ENCODE measurements around the gene PPP1R3F. TPM values are rescaled to one million over a fixed set of nuclear protein-coding genes. Genes with fewer than 3 reads are reported as not detected.
"Not testable (repeated sequence)": the region's sequence is repeated elsewhere in the genome, so short reads cannot be mapped to it uniquely, and the experiment has no call there.

The PPP1R3F gene
- total RNA-seq, 1 donor from 2014 or later = 5.5 TPM

DNA sequence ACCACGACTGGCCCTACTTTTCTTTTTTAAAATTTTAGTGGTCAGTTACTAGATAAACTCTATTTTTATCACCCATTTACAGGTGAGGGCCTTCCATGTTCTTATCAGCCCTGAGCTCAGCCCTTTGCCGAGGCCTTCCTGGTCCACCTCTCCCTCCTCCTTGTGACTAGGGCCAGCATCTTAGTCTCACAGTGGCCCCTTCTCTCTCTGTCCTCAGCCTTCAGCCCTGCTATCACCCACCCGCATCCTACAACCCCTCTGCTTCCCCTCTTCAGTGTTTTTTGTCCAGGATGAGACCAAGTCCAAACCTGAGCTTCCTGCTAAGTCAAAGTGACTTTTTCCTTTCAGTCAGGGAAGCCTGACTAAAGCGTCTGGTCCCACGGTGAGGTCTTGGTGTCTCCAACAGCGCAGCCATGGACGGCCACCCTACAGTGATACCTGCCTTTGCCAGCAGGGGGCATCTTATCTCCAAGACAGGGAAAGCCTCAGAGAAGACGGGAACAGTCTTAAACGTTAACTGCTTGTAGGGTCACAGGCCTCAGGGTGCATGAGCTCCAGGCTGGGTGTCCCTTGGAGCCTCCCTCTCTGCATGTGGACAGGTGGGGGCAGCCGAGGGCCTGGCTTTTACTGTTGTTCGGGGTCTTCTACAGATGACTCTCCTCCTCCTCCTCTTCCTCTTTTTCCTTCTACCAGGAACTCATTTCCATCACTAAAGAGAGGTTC, 22.2 kb downstream of the PPP1R3F start:
- DNase-seq = peak; percentile 61
- H3K4me3 ChIP-seq = no peak overlapping the region
- peak; percentile 84 to 87 for ATAC-seq
- H3K27me3 ChIP-seq (ENCODE audit: low read depth) = no peaks in the 10 kb centered on the region
- no peaks in the 10 kb centered on the region for H3K4me1 ChIP-seq
- H3K36me3 ChIP-seq = no peaks in the 10 kb centered on the region
- H3K9me3 ChIP-seq = no peaks in the 10 kb centered on the region
- H3K27ac ChIP-seq = no peak overlapping the region
- intact Hi-C loops (cut with DNase I) = no loop called here
- TF ChIP-seq CTCF (IDR thresholded peaks at IDR 0.05) = peak; percentile 71

DNA sequence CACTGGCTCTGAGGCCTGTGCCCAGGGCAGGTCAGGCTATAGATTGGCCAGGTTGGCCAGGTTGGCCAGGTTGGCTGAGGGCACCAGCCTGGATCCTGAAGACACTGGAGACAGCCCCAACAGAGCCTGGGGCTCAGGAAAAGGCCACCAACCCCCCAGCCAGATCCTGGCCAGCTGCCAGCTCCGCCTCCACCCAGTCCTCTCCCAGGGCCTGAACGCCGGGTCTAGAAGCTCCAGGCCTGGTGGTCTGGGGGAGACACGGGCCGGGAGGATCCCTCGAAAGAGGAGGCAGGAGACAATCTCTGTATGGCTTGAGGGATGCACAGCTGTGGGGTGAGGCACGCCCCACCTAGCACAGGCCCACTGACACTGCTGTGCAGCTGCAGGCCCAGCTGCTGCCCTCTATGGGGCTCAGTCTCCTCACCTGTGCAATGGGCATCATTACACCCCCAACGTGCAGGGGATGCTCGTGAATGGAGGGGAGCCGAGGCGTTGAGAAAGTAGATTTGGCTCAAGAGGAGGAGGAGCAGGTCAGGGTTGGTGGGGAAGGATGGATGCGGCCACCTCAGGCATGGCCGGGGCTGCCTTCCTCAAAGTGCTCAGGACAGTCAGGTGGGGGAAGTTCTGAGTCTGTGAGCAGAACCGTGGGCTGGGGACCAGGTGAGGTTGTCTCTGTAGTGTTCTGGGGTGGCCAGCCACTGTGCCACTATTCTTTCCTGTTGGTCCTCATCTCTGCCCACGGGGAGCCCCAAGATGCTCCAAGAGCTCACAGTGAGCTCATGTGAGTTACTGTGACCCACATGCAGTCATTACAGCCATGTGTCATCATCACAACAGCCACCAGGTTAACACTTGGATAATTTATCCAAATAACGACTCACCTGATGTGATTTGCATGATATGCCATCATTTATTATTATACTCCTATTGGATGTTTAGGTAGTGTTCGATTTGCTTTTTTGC, 23.1 kb downstream of the PPP1R3F start:
- no peak for TF ChIP-seq CTCF (IDR thresholded peaks at IDR 0.05)
- intact Hi-C loops (cut with DNase I) = no loop called here

GRCh38 chrX:49299293-49299692, 29.7 kb downstream of the PPP1R3F start:
- H3K4me1 ChIP-seq; ATAC-seq; H3K27me3 ChIP-seq (ENCODE audit: low read depth); intact Hi-C loops (cut with DNase I); H3K4me3 ChIP-seq; H3K27ac ChIP-seq; H3K36me3 ChIP-seq; DNase-seq; H3K9me3 ChIP-seq: not testable (repeated sequence)

More for the DNA sequence above, 23.1 kb downstream of the PPP1R3F start:
- DNase-seq = no peak
- Histone ChIP-seq H3K27me3 (ENCODE audit: low read depth) (no peaks in the 10 kb centered on the region), H3K4me3 (no peak overlapping the region), H3K4me1 (no peaks in the 10 kb centered on the region), H3K36me3 (no peaks in the 10 kb centered on the region), H3K9me3 (no peaks in the 10 kb centered on the region), H3K27ac (no peak overlapping the region)
- ATAC-seq = peak in 1 of 2 donors; percentile 23

DNA sequence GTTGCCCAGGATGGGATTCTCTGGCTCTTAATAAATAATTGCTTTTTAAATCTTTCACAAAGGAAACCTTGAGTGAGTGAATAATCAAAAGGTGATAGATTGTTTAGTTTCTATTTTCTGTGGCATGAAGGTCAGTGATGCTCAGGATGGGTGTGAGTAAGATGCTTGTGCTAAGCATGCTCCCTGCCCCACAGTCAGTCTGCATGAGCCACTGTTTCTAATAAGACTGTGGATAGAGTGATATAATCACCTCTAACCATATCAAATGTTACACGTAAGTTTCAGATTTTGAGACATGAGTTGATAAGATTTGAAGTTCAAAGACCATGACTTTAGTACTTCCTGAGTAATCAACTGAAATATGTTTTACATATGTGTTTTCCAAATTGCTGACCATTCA, 31.1 kb downstream of the PPP1R3F start:
- no peak overlapping the region for H3K4me3 ChIP-seq
- ATAC-seq (no peak), DNase-seq (no peak)
- no peak for TF ChIP-seq CTCF (IDR thresholded peaks at IDR 0.05)
- H3K27me3 ChIP-seq (ENCODE audit: low read depth) = no peaks in the 10 kb centered on the region
- no peaks in the 10 kb centered on the region for H3K9me3 ChIP-seq
- H3K36me3 ChIP-seq = no peaks in the 10 kb centered on the region
- no peak overlapping the region for H3K27ac ChIP-seq
- intact Hi-C loops (cut with DNase I) = no loop called here
- no peaks in the 10 kb centered on the region for H3K4me1 ChIP-seq

- DNase-seq (no peak), ATAC-seq (no peak)
- TF ChIP-seq CTCF (IDR thresholded peaks at IDR 0.05) = no peak
- H3K4me1 ChIP-seq = no peaks in the 10 kb centered on the region
- no peaks in the 10 kb centered on the region for H3K9me3 ChIP-seq
- no peak within 1 kb of the TSS for H3K4me3 ChIP-seq
- no peaks in the 10 kb centered on the region for H3K27me3 ChIP-seq (ENCODE audit: low read depth)
- no peaks in the 10 kb centered on the region for H3K36me3 ChIP-seq
- H3K27ac ChIP-seq = no peak within 1 kb of the TSS
- intact Hi-C loops (cut with DNase I) = no loop called here
Observed at GRCh38 chrX:49303346-49303745, 33.8 kb downstream of the PPP1R3F start, which contains the start of gene GAGE10. TSS of gene GAGE10 (plus strand) at chrX:49303646. CDS start at chrX:49304860, 1,214 bp downstream.

DNA sequence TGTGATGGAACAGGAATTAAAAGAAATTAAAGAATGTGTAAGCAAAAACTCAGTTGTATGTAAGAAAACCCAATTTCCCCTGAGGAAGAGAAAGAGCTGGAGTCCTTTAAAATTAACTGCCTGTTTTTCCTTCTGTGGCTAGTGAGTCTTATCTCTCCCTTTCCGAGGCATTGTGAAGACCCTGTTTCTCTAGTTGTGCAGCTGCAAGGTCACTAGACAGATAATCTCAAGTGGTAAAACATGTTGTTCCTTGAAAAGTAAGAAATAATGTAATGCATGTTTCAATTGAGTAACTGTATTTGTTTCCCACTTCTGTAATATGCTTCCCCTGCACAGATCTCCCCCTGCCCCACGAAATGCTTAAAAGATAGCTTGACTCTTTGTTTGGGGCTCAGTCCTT, 38.2 kb downstream of the PPP1R3F start:
- H3K27ac ChIP-seq; H3K27me3 ChIP-seq (ENCODE audit: low read depth); ATAC-seq; intact Hi-C loops (cut with DNase I); H3K4me3 ChIP-seq; H3K9me3 ChIP-seq; H3K36me3 ChIP-seq; DNase-seq; H3K4me1 ChIP-seq: not testable (repeated sequence)

Data from lower lobe of right lung (tissue), 2 donors.